ENCODE data around the gene TNFAIP8L2.

The TNFAIP8L2 gene

DNA sequence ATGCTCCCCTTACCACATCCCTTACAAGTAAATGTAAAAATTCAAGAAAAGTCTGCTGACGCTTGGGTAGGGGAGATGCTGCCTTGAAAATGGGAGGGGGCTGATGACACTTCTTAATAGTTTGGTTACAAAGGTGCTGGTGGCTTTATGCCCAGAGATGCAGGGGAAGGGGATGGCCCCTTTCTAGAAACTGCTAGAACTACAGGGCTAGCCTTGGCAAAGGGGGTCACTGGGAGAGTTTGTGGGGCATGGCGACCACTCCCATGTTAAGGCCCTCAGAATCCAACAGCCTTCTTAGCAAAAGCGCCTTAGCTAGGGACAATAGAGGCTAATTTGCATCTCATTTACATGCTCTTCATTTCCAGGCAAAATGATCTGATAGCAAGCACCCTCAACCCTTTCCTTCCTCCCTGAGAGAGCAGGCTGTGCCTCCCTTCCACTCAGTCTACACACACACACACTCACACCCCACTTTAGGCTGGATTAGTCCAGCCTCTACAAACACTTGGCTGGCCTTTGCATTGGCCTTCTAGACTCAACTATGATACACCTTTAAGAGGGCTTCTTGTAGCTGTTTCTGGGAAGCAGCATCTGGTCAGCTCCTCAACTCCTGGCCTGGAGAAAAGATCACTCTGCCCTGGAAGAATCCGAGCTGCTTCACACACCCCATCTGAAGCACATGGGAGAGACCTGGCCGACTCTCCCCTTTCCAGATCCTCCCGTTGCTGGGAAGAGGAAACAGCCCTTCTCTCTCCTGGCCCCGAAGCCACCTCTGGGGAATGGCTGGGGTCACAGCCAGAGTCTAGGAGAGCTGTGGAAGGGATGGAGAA is 11.8 kb upstream of the TNFAIP8L2 start:
- DNase-seq (ENCODE audit: low spot score) = no peak
- in situ Hi-C loops (cut with MboI; ENCODE audit: low sequenced_read_pairs, unreplicated experiment) = no loop called here
- TF ChIP-seq, protein P1, sequence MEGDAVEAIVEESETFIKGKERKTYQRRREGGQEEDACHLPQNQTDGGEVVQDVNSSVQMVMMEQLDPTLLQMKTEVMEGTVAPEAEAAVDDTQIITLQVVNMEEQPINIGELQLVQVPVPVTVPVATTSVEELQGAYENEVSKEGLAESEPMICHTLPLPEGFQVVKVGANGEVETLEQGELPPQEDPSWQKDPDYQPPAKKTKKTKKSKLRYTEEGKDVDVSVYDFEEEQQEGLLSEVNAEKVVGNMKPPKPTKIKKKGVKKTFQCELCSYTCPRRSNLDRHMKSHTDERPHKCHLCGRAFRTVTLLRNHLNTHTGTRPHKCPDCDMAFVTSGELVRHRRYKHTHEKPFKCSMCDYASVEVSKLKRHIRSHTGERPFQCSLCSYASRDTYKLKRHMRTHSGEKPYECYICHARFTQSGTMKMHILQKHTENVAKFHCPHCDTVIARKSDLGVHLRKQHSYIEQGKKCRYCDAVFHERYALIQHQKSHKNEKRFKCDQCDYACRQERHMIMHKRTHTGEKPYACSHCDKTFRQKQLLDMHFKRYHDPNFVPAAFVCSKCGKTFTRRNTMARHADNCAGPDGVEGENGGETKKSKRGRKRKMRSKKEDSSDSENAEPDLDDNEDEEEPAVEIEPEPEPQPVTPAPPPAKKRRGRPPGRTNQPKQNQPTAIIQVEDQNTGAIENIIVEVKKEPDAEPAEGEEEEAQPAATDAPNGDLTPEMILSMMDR (IDR thresholded peaks at IDR 0.05; ENCODE audit: borderline replicate concordance, control extremely low read depth, extremely low read depth, insufficient read depth, missing control alignments) = no peak

GRCh38 chr1:151145304-151146071 is 11.0 kb upstream of the TNFAIP8L2 start:
- in situ Hi-C loops (cut with MboI; ENCODE audit: low sequenced_read_pairs, unreplicated experiment) = no loop called here
- TF ChIP-seq, protein P1 (IDR thresholded peaks at IDR 0.05; ENCODE audit: borderline replicate concordance, control extremely low read depth, extremely low read depth, insufficient read depth, missing control alignments) = no peak
- DNase-seq (ENCODE audit: low spot score) = no peak

- DNase-seq (ENCODE audit: low spot score) = no peak
- TF ChIP-seq, protein P1 (IDR thresholded peaks at IDR 0.05; ENCODE audit: borderline replicate concordance, control extremely low read depth, extremely low read depth, insufficient read depth, missing control alignments) = no peak
- in situ Hi-C loops (cut with MboI; ENCODE audit: low sequenced_read_pairs, unreplicated experiment) = no loop called here
These were observed 10.4 kb upstream of the TNFAIP8L2 start for GRCh38 chr1:151146072-151146411.

- in situ Hi-C loops (cut with MboI; ENCODE audit: low sequenced_read_pairs, unreplicated experiment) = no loop called here
- TF ChIP-seq, protein P1 (IDR thresholded peaks at IDR 0.05; ENCODE audit: borderline replicate concordance, control extremely low read depth, extremely low read depth, insufficient read depth, missing control alignments) = no peak
- DNase-seq (ENCODE audit: low spot score) = peak; percentile 96
These were observed 9.9 kb upstream of the TNFAIP8L2 start, which contains the start of gene SEMA6C for GRCh38 chr1:151146412-151147131. TSS of gene SEMA6C (minus strand) at chr1:151146631. CDS start at chr1:151142621, 4,010 bp downstream.

- TF ChIP-seq, protein P1 (IDR thresholded peaks at IDR 0.05; ENCODE audit: borderline replicate concordance, control extremely low read depth, extremely low read depth, insufficient read depth, missing control alignments) = no peak
- in situ Hi-C loops (cut with MboI; ENCODE audit: low sequenced_read_pairs, unreplicated experiment) = no loop called here
- no peak for DNase-seq (ENCODE audit: low spot score)
These were observed 9.3 kb upstream of the TNFAIP8L2 start for GRCh38 chr1:151147132-151147503.

DNA sequence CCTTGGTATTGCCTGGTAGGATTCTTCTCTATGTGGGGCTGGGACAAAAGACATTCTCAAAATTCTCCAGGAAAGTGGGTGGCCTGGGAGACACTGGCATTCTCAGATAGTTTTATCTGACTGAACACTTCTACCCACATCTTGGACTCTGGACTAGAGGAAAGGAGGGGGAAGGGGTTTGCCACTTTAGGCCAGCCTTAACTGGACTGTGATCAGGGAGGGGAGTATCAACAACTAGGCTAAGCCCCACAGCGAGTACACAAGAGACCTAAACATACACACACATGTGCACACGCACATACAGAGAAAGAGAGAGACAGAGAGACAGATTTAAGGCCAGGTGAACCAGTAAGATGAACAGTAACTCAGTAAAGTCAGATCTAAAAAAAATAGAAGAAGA is 8.8 kb upstream of the TNFAIP8L2 start:
- TF ChIP-seq, protein P1 (IDR thresholded peaks at IDR 0.05; ENCODE audit: borderline replicate concordance, control extremely low read depth, extremely low read depth, insufficient read depth, missing control alignments) = no peak
- DNase-seq (ENCODE audit: low spot score) = no peak
- in situ Hi-C loops (cut with MboI; ENCODE audit: low sequenced_read_pairs, unreplicated experiment) = no loop called here
